IPS-11a (cell line): ENCODE measurements around the gene HAPLN2.
"Not testable (repeated sequence)": the region's sequence is repeated elsewhere in the genome, so short reads cannot be mapped to it uniquely, and the experiment has no call there.

Source experiments
- H3K4me3 ChIP-seq: one replicate; pipeline ENCODE4 v1.5.1; 2013; ENCODE audit warnings: low read depth, low read length, control low read depth

Gene HAPLN2

DNA sequence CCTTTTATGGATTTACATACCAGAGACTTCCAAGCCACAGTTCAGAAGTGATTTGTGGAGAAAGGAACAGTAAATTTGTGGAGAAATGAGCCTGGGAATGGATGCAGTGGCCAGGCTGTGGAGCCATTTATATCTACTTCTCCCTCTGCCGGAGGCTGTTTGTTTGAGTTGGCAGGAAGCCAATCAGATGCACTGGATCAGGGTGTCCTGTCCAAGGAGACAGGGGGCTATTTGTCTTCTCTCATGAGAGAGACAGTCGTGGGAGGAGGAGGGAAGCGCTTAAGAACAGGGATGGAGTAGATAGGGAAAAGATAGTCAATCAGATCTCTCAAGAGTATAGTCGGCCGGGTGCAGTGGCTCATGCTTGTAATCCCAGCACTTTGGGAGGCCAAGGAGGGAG, 2.8 kb upstream of the HAPLN2 start:
- no peak overlapping the region for H3K4me3 ChIP-seq

DNA sequence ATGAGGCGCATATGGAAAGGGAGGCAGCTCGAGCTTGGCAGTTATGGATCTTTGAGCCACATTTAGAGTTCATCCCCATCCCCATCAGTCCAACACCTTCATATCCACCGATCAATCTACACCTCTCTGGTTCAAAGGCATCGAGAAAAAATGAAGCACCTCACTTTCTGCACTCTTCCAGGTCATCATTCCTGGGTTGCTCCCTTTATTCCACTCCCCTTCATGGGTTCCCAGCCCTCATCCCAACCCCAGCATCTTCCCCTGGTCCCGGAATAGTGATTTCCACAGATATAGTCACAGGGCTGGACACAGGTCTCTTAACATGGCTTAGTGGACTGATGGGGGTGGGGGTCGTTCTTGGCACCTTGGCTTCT, 354 bp downstream of the HAPLN2 start:
- H3K4me3 ChIP-seq = no peak overlapping the region

DNA sequence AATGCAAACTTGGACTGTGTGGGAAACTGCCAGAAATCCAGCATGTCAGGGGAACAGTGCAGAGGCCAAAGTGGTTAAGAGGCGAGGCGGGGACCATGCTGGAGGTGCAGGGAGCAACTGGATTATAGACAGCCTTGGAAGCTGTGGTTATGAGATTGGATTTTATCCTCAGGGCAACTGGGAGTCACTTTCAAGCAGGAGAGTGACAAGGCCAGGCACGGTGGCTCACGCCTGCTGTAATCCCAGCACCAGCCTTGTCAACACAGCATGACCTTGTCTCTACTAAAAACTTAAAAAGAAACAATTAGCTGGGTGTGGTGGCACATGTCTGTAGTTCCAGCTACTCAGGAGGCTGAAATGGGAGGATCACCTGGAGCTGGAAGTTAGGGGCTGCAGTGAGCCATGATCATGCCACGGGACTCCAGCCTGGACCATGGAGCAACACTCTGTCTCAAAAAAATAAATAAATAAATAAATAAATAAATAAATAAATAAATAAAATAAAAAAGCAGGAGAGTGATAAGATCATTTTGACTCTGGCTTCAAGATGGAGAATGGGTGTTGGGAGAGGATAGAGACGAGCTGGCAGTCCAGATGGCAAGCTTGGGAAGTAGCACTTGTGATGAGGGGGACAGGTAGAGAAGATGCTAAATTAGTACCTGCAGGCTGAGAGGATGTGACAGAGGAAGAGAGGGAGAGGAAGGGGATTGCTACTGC, 3.5 kb downstream of the HAPLN2 start:
- H3K4me3 ChIP-seq = no peak overlapping the region

DNA sequence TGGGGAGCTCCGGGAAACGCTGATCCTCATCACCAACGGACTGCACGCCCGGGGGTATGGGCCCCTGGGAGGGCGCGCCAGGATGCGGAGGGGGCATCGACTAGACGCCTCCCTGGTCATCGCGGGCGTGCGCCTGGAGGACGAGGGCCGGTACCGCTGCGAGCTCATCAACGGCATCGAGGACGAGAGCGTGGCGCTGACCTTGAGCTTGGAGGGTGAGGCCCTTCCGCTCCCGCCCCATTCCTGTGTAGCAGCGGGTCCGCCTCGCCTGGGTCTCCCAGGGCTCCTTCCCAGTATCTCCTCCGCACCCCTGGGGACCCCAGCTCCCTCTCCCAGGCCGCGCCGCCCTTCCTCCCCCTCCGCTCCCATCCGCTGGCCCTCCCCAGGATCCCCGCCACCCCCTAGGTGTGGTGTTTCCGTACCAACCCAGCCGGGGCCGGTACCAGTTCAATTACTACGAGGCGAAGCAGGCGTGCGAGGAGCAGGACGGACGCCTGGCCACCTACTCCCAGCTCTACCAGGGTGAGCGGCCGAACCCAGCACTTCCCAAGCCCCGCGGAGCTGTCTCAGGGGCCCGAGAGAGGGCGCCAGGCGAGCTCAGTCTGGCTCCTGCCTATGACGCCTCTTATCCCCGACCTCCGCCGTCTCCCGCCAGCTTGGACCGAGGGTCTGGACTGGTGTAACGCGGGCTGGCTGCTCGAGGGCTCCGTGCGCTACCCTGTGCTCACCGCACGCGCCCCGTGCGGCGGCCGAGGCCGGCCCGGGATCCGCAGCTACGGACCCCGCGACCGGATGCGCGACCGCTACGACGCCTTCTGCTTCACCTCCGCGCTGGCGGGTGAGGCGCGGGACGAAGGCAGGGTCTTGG, 5.0 kb downstream of the HAPLN2 start:
- peak overlapping the region; percentile 43 for H3K4me3 ChIP-seq

DNA sequence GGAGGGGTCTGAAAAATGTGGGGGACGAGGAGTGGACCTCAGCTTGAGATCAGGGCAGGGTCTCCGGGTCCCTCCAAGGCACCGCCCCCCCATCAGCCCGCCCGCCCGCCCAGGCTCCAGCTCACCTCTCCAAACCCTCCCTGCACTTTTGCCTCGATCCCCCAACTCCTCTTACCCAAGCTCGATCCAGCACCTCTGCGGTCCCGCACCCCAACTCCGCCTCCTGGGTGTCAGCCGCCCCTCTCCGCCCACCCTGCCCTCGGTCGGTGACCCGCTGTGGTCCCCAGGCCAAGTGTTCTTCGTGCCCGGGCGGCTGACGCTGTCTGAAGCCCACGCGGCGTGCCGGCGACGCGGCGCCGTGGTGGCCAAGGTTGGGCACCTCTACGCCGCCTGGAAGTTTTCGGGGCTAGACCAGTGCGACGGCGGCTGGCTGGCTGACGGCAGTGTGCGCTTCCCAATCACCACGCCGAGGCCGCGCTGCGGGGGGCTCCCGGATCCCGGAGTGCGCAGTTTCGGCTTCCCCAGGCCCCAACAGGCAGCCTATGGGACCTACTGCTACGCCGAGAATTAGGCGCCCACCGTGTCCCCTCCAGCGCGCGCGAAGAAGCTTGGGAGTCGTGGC, 5.7 kb downstream of the HAPLN2 start:
- H3K4me3 ChIP-seq = peak overlapping the region; percentile 43

DNA sequence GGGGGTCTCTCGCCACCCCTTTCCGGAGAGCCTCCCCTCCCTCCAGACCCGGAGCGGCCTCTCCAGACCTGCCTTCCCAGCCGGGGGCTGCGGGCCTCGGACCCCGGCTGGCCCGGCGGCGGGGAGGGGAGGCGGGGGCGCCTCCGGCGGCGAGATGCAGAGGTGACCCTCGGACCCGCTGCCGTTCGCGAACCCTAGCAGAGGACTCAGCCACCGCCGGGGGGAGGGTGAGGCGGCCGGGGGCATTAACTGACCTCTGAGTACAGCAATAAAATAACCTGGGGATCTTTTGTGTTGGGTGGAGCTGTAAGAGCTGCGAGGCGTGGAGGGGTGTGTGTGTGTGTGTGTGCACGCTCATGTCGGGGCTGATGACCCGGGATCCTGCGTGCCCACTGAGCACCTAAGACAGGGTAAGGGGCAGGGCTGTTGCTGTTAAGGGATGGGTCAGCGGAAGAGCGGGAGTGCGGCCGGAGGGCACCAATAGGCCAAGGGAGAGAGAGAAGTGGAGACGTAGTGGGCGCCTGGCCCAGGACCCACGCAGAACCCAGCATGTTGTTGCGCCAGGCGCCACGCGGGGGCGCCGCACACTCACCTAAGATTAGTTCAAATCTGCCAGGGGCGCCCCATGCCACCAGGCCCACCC, 6.3 kb downstream of the HAPLN2 start:
- H3K4me3 ChIP-seq = peak overlapping the region; percentile 28

DNA sequence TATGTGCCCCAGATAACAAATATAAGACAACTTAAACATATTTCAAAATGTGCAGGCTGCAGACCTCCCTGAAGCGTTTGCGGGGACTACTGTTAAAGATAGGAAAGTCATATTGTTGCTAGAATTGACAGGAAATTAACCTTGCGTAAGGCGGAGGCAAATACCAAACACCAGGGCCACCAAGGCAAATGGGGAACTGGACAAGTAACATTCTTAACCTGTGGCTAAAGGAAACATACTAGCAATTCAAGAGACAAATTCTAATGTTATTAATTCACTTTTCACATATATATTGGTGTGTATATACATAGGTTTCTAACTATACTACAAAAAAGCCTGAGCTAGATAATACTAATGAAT, 6.8 kb downstream of the HAPLN2 start:
- no peak overlapping the region for H3K4me3 ChIP-seq

DNA sequence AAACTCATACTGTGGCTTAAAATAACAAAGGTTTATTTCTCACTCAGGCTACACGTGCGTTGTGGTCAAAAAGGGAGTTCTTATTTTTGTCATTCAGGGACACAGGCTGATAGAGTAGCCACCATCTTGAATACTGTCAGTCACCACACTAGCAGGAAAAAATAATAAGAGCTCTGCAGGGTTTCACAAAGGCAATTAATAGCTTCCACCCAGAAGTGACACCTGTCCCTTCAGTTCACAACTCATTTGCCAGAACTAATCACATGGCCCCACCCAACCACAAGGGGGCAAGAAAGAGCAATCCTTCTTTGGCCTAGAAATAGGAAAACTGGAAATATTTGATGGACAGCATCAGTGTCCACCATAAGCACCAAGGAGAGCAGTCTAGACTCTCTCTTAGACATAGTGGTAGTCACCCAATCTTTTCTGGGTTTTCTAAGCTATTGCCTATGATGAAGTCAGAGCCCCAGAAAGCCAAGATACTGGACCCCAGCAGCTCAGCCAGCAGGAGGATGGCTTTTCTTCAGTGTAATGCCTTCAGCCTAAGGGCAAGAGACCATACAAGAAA, 8.2 kb downstream of the HAPLN2 start:
- H3K4me3 ChIP-seq = no peak overlapping the region

DNA sequence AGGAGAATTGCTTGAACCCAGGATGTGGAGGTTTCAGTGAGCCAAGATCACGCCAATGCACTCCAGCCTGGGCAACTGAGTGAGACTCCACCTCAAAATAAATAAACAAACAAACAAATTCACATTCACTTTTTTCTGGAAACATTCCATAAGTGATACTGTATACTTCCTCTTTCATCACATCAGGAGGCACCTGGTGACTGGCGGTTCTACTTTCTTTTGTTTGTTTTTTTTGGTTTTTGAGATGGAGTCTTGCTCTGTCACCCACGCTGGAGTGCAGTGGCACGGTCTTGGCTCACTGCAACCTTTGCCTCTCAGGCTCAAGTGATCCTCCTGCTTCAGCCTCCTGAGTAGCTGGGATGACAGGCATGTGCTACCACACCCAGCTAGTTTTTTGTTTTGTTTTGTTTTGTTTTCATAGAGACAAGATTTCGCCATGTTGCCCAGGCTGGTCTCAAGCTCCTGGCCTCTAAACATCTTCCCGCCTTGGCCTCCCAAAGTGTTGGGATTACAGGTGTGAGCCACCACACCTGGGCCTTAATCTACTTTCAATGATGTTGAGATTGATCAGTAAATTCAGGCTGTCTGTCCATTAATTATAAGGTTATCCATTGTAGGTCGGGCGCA, 10.7 kb downstream of the HAPLN2 start:
- no peak overlapping the region for H3K4me3 ChIP-seq

DNA sequence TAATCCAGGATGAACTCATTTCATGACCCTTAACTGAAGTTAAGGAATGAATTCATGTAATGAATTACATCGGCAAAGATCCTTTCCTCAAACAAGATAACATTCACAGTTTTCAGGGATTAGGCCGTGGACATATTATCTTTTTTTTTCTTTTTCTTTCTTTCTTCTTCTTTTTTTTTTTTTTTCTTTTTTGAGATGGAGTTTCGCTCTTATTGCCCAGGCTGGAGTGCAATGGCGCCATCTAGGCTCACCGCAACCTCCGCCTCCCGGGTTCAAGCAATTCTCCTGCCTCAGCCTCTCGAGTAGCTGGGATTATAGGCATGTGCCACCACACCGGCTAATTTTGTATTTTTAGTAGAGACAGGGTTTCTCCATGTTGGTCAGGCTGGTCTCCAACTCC, 11.9 kb downstream of the HAPLN2 start:
- H3K4me3 ChIP-seq = not testable (repeated sequence)

DNA sequence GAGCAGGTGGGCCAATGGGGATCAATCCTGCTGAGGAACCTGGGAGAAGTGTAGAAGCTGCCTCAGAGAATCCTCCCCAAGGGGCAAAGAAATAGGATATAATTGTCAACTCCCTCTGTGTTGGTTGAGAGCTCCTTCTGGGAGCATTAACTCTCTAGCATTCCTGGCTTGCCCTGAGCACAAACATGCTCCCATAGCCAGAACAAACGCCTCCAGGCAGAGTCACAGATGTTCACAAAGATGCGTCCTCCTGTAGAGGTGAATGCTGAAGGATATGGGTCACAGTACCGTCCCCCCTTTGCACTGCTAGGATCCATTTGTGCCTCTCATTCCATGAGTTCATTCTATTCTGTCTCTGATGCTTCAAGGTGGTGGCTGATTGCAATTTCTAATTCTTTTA, 13.1 kb downstream of the HAPLN2 start:
- no peak overlapping the region for H3K4me3 ChIP-seq

DNA sequence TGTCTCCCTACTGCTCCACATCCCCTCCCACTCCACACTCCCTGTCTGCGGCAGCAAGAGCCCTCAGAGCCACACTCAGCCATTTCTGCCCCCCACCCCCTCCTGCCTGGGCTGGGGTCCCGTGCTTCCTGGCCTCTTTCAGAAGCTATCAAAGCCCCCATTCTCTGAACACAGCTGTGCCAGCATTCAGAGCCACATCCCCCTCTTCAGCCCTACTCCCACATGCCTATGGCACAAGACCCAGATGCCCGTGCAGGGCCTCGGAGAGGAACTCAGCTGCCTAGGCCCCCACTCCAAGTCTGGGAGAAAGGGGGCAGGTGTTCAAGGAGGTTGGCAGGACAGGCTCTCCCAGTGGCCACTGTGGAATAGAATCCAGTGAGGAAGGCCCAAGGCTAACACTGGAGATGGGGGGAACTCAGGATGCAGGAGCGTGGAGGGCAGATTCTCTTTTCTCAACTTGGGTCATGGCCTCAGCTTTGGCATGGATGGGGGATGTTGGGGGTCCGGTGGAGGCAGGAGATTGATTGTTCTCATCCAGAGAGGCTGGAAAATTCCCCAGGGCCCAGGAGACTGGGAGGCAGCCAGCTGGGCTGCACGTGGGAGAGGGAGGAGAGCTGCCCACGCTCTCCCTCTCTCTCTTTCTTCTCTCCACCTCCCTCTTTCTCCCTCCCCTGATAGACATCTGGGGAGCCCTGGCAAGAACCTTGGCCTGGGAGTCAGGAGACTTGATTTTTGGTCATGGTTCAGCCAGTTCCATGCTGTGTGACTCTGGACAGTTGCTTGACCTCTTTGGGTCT, 19.2 kb downstream of the HAPLN2 start:
- no peak overlapping the region for H3K4me3 ChIP-seq

DNA sequence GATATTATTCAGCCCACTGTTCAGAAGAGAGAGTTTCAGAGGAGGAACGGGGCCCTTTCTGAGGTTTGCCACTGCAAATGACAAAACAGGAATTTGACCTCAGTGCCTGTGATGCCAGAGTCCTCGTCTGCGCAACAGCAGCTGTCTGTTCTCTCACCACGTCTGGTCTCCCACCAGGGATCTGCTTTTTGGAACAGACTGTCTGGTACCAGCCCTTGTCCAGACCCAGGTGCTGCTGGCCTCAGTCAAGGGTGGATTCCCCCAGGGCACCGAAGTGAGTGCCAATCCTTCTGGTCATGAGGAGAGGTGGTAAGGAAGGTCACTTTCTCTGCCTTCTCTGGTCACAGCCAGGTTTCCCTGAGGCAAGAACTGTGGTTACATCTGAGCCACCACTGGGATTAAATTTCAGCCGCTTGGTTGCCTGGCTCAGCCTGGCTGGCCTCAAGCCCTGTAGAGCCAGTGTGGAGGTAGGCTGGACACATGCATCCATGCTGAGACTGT, 20.4 kb downstream of the HAPLN2 start:
- no peak overlapping the region for H3K4me3 ChIP-seq

DNA sequence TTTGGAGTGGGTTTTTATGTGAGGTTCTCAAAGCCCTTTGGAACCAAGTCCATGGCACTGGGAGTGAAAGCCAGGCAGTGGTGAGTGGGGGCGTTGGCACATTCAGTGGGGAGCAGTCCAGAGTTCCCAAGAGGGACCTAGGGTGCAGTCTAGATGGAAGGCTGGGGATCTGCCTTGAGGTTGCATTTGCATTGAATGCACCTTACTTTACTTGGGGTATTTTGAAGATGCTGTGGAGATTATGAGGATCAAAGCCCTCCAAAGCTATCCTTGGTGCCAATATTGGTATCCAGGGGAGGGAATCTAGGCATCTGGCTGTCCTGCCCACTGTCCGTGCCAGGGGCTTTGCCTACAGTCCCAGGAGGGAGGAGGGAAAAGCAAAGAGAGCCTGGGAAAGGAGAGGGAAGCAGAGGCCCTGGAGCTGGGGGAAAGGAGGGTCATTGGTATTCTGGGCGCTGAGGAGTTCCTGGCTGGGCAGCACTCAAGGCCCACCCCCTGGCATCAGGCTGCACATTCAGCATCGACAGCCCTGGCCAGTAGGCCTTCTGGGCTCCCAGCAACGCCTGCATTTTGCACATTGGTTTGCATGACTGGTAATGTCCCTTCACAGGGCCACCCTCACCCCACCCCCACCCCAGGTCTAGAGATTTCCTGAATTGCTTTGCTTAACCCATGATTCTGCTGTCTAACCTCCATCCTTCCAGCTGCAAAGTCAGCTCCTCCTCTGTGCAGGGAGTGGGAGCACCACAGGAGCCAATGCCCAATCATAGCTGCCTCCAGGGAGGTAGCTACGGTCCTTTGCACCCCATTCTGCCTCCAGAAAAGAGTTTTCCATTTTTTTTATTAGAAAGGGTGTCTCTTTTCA, 21.9 kb downstream of the HAPLN2 start:
- peak overlapping the region; percentile 13 for H3K4me3 ChIP-seq

DNA sequence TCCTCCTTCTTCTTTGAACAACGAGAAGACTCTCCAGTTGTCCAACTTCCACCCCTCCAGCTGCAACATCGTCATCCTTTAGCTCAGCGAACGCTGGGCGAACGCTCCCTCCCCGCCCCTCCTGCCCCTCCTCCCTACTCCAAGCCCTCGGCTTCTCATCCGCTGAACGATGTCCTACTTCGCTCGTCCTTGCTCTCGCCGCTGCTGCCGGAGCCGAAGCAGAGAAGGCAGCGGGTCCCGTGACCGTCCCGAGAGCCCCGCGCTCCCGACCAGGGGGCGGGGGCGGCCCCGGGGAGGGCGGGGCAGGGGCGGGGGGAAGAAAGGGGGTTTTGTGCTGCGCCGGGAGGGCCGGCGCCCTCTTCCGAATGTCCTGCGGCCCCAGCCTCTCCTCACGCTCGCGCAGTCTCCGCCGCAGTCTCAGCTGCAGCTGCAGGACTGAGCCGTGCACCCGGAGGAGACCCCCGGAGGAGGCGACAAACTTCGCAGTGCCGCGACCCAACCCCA, 22.6 kb downstream of the HAPLN2 start, which contains the start of gene BCAN:
Gene BCAN, plus strand, starts transcription at position 357 of the 504 bp plus-strand sequence. CDS start 3,938 bp downstream, outside the sequence.
- peak within 1 kb of the TSS; percentile 47 for H3K4me3 ChIP-seq

DNA sequence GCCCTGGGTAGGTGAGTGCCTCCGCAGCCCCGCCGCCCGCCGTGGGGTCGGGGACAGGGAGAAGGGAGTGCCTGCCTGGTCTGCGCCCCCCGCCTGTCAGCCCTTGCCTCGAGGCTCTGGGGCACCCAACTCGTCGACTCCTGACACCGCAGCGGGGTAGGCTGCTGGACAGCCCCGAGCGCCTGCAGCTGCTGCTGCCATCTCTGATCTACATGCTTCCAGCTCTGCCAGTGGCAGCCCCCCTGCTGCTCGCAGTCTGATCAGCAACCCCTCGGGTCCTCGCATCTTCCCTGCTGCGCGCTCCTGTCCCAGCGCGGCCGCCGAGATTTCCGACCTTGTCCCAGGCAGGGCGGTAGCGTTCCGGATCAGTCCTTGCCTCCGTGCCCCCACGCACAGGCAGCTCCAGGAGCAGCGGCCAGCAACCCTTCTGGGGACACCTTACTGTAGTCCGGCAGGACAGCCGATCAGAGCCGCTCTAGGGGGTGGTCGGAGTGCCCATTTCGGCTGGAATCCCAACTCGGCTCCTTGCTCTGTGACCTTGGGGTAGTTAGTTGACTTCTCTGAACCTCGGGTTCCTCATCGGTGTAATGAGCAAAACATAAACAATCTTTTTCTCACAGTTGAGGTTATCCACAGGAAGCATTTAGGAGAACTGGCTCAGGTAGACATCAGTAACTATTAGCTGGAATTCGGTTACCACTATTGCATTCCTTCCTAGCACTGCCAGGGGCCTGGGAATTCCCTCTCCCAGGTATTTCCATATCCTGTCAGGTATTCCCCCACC, 23.2 kb downstream of the HAPLN2 start:
- peak overlapping the region; percentile 47 for H3K4me3 ChIP-seq

DNA sequence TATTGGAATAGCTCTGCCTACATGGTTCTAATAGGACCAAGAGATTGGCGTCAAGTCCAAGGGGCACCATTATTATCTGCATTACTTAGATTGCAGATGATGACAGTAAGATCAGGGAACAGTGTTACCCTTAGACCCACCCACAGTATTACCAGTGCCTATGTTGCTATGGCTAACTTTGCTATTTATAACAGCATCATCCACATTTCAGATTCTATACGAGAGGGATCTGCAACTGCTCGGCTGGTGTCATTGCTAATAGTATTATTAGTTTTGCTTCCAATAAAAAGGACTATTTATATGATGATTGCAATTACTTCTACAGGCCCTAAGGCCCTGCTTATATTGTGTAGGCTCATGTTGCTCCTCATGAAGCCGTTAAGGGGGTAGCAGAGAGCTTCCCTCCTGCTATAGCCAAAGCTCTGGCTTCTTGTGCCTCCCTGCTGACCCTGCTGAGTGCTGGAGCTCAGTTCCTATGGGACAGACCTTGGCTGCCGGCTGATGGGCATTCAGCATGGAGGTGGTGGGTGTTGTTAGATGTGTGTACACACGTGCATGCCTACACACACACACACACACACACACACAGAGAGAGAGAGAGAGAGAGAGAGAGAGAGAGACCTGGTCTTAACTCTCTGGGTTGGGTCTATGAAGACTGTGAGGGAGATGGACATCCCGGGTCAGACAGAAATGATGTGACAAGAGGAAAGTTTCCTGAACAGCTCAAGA, 24.0 kb downstream of the HAPLN2 start:
- H3K4me3 ChIP-seq = no peak overlapping the region
